ENCODE measurements around the gene MC4R.

- TF ChIP-seq, protein P1, sequence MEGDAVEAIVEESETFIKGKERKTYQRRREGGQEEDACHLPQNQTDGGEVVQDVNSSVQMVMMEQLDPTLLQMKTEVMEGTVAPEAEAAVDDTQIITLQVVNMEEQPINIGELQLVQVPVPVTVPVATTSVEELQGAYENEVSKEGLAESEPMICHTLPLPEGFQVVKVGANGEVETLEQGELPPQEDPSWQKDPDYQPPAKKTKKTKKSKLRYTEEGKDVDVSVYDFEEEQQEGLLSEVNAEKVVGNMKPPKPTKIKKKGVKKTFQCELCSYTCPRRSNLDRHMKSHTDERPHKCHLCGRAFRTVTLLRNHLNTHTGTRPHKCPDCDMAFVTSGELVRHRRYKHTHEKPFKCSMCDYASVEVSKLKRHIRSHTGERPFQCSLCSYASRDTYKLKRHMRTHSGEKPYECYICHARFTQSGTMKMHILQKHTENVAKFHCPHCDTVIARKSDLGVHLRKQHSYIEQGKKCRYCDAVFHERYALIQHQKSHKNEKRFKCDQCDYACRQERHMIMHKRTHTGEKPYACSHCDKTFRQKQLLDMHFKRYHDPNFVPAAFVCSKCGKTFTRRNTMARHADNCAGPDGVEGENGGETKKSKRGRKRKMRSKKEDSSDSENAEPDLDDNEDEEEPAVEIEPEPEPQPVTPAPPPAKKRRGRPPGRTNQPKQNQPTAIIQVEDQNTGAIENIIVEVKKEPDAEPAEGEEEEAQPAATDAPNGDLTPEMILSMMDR (conservative IDR thresholded peaks at IDR 0.05; ENCODE audit: low read length), result no peak
- TF ChIP-seq EZH2phosphoT487 (IDR thresholded peaks at IDR 0.05; ENCODE audit: borderline replicate concordance, low read depth, low read length), result no peak
Observed at GRCh38 chr18:60322591-60322990, 50.0 kb downstream of the MC4R start.
